RWPE2 (cell line): Measurements from ENCODE around the gene RABEP1.

Experiments
- ATAC-seq: fragments of 200-7000 bp; cut with Tn5 transposase; 3 replicates; pipeline ENCODE4 v1.9.1; 2021; ENCODE audit warnings: low read depth
- DNase-seq: peaks from one replicate; pipeline ENCODE4 v3.0.0-alpha.2; 2020; ENCODE audit warnings: low spot score
- H3K27ac ChIP-seq: fragments of 450-650 bp; 2 replicates; pipeline ENCODE4 v1.5.1; 2017; ENCODE audit warnings: mild to moderate bottlenecking; ENCODE audit not compliant: poor library complexity, severe bottlenecking
- H3K27me3 ChIP-seq: fragments of 250-450 bp; sonication (Bioruptor Pico); 2 replicates; pipeline ENCODE4 v1.5.1; 2021; ENCODE audit warnings: mild to moderate bottlenecking, moderate library complexity; ENCODE audit not compliant: insufficient read depth, poor library complexity, severe bottlenecking
- H3K36me3 ChIP-seq: fragments of 250-450 bp; sonication (Bioruptor Pico); 2 replicates; pipeline ENCODE4 v1.5.1; 2020; ENCODE audit warnings: low read depth, mild to moderate bottlenecking, moderate library complexity
- H3K4me1 ChIP-seq: fragments of 250-450 bp; sonication (Bioruptor Pico); 2 replicates; pipeline ENCODE4 v1.5.1; 2021; ENCODE audit warnings: mild to moderate bottlenecking, moderate library complexity; ENCODE audit not compliant: insufficient read depth, poor library complexity, severe bottlenecking
- H3K4me3 ChIP-seq: fragments of 250-450 bp; sonication (Bioruptor Pico); 2 replicates; pipeline ENCODE4 v1.5.1; 2021; ENCODE audit warnings: mild to moderate bottlenecking, moderate library complexity; ENCODE audit not compliant: severe bottlenecking
- H3K9me3 ChIP-seq: fragments of 250-450 bp; sonication (Bioruptor Pico); 2 replicates; pipeline ENCODE4 v1.5.1; 2021; ENCODE audit warnings: mild to moderate bottlenecking, moderate library complexity; ENCODE audit not compliant: severe bottlenecking
- CTCF ChIP-seq: fragments of 450-650 bp; IDR thresholded peaks from one replicate; pipeline ENCODE4 v1.5.1; 2017; ENCODE audit warnings: mild to moderate bottlenecking, moderate library complexity; ENCODE audit not compliant: poor library complexity, severe bottlenecking

The RABEP1 gene

GRCh38 chr17:5282642-5283217, 646 bp downstream of the RABEP1 start:
- ATAC-seq, result peak; percentile 17; the same call in 1 of the 3 replicates
- H3K27ac ChIP-seq, result peak overlapping the region; percentile 66

GRCh38 chr17:5283571-5284315, 1.7 kb downstream of the RABEP1 start:
- no peak for DNase-seq
- H3K27me3 ChIP-seq, result no peaks in the 10 kb centered on the region
- no peaks in the 10 kb centered on the region for H3K9me3 ChIP-seq
- peaks cover 9% of the 10 kb centered on the region; the same call in 1 of the 2 replicates for H3K36me3 ChIP-seq
- H3K4me1 ChIP-seq, result no peaks in the 10 kb centered on the region
- peak overlapping the region; percentile 66 for H3K27ac ChIP-seq
- H3K4me3 ChIP-seq, result no peak overlapping the region
- ATAC-seq, result peak; percentile 60
- TF ChIP-seq CTCF, result no peak

More at GRCh38 chr17:5282642-5283217, 646 bp downstream of the RABEP1 start:
- Histone ChIP-seq H3K36me3 (peaks cover 9% of the 10 kb centered on the region; the same call in 1 of the 2 replicates), H3K4me1 (no peaks in the 10 kb centered on the region), H3K4me3 (peak overlapping the region; percentile 96), H3K9me3 (no peaks in the 10 kb centered on the region), H3K27me3 (no peaks in the 10 kb centered on the region)
- no peak for DNase-seq
- TF ChIP-seq CTCF, result no peak

- H3K4me1 ChIP-seq, result no peaks in the 10 kb centered on the region
- H3K27me3 ChIP-seq, result no peaks in the 10 kb centered on the region
- H3K27ac ChIP-seq, result no peak overlapping the region
- DNase-seq (no peak), ATAC-seq (no peak)
- no peak overlapping the region for H3K4me3 ChIP-seq
- peaks cover 9% of the 10 kb centered on the region; the same call in 1 of the 2 replicates for H3K36me3 ChIP-seq
- no peak for TF ChIP-seq CTCF
- H3K9me3 ChIP-seq, result no peaks in the 10 kb centered on the region
Measured at GRCh38 chr17:5284681-5285080, 2.6 kb downstream of the RABEP1 start.

- Histone ChIP-seq H3K36me3 (peaks cover 16% of the 10 kb centered on the region; the same call in 1 of the 2 replicates), H3K9me3 (no peaks in the 10 kb centered on the region), H3K27me3 (no peaks in the 10 kb centered on the region), H3K4me1 (no peaks in the 10 kb centered on the region), H3K27ac (no peak overlapping the region), H3K4me3 (no peak overlapping the region)
- no peak for TF ChIP-seq CTCF
- ATAC-seq (no peak), DNase-seq (no peak)
Measured at GRCh38 chr17:5286846-5287245, 4.8 kb downstream of the RABEP1 start.
